Measurements from ENCODE around the gene TSPAN12.

DNA sequence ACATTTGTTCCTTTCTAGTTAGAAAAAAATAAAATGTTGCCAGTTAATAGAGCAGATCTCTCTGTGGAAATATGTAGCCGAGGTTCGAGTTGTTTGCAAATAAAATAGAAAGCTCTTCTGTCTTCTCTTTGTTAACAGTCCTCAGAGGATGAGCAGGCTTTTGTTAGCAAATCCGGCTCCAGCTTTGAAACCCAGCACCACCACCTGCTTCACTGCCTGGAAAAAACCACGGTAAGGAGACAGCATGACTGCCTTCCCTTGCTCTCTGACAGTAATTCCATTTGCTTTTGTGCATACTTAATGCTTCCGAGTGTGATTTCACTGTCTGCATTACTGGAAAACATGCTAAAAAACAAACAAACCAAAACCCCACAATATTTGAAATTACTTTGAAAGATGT, 115.6 kb downstream of the TSPAN12 start:
- TF ChIP-seq MAFK (IDR thresholded peaks at IDR 0.05; ENCODE audit: low read depth, low read length) (no peak), RFX5 (IDR thresholded peaks at IDR 0.05; ENCODE audit: low read depth, low read length) (no peak)
- TF ChIP-seq, protein P1, sequence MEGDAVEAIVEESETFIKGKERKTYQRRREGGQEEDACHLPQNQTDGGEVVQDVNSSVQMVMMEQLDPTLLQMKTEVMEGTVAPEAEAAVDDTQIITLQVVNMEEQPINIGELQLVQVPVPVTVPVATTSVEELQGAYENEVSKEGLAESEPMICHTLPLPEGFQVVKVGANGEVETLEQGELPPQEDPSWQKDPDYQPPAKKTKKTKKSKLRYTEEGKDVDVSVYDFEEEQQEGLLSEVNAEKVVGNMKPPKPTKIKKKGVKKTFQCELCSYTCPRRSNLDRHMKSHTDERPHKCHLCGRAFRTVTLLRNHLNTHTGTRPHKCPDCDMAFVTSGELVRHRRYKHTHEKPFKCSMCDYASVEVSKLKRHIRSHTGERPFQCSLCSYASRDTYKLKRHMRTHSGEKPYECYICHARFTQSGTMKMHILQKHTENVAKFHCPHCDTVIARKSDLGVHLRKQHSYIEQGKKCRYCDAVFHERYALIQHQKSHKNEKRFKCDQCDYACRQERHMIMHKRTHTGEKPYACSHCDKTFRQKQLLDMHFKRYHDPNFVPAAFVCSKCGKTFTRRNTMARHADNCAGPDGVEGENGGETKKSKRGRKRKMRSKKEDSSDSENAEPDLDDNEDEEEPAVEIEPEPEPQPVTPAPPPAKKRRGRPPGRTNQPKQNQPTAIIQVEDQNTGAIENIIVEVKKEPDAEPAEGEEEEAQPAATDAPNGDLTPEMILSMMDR (conservative IDR thresholded peaks at IDR 0.05; ENCODE audit: low read depth, low read length): no peak
